Stimulated activated CD8-positive, alpha-beta memory T cell treated with anti-CD3 and anti-CD28 coated beads, Interleukin-7, amount 100 ng/mL, for 24 hours (primary cell): ENCODE data around the gene FLII.

ENCODE experiments used
- DNase-seq: peaks from one replicate; pipeline ENCODE4 v3.0.0-alpha.2; 2020; ENCODE audit warnings: low read depth

The FLII gene

DNA sequence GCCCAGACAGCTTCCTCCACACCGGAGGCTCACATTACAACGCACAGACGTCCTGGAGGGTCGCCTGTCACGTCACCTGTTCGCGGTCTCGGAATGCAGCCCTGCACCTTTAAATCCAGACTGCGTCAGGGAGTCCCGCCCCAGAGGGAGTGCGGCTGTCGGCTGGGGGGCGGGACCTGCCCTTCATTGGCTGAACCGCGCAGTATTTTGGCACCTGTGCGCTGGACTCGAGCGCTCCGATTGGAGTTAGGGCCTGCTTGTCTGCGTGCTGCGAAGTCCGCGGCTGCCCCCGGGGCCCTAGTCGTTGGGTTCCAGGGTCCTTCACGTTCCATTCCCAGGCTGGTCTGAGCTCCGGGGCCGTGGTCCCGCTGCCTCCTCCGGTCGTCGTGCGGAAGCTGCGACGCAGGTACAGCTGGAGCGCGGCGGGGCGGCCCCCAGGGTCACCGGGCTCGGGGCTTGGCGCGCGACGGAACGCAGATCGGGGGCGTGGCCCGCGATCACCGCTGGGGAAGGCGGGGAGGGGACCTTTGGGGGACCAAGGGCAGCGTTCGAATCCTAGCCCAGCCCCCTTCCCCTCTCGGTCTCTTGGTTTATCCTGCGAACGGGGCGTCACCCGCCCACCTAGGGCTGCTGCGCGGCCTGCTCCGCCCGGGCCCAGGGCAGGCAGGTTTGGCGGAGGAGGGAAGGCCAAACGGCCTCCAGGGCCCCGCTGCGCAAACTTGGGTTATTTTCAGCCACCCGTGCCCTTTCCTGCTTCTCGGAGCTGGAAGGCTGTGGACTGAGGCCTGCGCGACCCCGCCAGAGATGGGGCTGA, 2.0 kb upstream of the FLII start, which contains the start of gene MIEF2:
Gene MIEF2, plus strand, starts transcription at position 331 of the 814 bp plus-strand sequence. CDS start 2,059 bp downstream, outside the sequence.
- peak; percentile 84 for DNase-seq

DNA sequence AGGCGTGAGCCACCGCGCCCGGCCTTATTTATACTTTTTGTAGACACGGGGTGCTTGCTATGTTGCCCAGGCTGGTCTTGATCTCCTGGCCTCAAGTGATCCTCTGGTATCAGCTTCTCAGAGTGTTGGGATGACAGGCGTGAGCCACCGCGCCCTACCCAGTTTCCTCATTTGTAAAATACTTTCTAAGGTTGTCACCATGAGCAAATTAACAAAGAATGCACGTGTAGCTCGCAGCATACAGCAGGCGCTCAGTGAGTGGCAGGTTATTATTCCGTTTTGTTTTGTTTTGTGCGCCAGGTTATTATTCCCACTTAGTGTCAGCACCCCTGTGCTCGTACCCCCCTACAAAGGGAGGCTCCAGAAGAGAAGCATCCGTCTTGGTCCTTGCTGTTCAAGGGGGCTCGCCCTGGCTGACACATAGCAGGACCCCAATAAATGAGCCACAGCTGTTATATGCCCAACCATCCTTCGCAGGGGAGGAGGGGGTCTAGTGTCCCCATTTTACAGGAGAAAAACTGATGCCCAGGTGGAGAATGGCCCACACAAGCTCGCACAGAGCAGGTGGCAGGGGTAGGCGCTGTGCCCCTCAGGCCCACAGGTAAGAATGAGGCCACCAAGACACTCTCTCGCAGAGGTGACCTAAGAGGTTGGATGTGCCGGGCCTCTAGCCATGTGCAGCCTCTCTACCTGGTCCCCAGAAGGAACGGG, 1.2 kb upstream of the FLII start:
- DNase-seq: no peak

DNA sequence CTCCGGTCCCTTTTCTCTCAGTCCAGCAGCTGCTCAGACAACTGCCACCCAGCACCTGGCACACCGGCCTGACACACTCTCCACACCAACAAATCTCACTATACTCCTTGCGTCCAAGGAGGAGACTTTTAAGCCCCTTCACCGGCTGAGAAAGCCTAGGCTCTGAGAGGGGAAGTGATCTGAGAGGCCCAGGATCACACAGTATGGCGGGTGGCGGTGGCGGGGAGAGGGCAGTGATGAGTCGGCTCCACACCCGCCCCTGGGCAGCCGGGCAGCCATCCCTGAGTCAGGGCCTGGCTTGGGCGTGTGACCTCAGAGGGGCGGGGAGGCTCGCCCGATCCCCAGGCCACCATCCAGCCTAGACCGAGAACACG, 569 bp downstream of the FLII start:
- no peak for DNase-seq

DNA sequence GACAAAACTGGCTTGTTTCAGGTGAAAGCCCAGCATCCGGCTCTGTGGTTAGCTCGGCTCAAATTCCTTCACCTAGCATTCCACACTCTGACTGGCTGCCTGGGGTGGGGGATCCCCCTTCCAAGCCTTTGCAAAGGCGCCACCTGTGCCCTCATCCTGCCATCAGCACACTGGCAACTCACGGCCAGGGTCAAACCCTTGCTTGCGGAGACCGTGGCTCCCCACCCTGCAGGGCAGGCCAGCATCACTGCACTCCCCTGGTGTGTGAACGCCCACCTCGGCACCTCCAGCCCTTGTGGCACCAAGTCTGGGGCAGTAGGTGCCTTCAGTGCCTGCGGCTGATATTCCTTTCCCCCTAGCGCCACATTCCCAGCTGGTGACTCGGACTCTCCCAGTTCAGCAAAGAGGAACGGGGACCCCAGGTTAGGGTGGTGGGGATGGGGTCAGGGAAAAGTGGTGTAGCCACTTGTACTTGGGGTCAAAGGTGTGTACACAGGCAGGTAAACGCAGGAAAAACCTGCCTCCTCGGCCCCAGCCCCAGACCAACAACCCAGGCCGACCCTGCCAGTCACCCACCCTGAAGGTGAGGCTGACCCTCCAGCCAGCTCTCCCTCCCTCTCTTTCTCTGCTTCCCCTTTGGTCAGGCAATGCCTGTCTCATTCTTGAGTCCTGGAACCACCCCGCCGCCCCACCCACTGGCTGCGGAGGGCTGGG, 1.1 kb downstream of the FLII start:
- no peak for DNase-seq

DNA sequence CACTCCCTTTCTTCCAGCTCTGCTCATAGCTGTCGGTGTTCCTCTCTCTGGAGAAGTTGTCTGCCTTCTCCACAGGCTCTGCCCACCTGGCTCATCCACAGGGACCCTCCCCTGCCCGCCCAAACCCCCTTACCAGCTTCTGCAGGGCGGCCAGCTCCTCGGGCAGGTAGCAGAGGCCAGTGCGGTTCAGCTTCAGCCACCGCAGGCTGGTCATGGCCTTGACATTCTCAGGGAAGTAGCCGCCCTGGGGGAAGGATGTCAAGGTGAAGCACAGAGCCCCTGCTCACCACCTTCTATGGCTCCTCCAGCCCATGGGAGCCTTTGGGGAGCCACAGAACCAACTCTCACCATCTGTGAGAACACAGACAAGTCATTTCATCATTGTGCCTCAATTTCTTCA, 1.8 kb downstream of the FLII start:
- DNase-seq: no peak

DNA sequence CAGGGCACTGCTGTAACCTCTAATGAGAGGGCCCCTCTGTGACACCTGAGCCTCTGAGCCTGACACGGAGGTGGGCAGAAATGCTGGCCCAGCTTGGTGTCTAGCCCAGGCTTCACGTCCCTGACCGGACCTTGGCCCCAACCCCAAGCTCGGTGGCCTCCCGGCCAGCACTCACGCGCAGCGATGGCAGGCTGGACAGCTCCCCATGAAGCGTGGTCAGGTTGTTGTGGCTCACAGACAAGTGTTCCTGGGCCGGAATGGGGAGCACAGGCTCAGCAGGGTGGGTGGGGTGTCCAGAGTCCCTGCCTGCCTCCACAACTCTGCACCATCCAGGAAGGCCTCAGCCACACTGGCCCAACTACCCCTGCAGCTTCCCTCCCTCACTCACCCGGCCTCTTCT, 2.2 kb downstream of the FLII start:
- DNase-seq: no peak

DNA sequence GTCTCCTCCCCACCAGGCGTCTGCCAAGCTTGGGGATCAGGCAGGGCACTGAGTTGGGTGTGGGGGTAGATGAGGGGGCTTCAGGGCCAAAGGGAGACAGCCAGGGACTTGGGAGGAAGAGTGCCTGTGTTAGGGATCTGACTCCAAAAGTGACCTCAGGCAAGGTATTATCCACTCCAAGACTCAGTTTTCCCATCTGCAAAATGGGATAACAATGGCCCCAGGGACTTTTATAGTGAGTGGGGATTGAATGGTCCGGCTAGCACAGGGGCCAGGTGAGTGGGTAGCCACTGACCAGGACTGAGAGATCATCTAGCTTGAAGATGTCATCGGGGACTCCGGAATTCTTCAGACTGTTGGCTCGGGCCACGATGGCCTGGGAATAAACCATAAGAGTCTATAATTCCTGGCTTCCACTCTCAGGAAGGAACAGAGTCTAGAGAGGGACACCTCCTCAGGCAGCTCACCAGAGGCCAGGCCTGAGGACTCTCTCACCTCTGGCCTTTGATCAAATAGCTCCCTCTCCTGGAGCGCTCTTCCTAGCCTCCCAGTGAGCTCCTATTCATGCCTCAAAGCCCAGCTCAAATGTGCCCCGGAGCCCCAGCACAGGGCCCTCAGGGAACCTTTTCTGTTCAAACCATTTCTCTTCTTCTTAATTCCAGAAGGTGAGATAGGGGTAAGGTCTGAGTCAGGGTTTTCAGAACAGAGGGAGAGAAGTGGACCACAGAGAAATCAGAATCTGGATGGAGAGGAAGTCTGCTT, 3.5 kb downstream of the FLII start:
- no peak for DNase-seq

DNA sequence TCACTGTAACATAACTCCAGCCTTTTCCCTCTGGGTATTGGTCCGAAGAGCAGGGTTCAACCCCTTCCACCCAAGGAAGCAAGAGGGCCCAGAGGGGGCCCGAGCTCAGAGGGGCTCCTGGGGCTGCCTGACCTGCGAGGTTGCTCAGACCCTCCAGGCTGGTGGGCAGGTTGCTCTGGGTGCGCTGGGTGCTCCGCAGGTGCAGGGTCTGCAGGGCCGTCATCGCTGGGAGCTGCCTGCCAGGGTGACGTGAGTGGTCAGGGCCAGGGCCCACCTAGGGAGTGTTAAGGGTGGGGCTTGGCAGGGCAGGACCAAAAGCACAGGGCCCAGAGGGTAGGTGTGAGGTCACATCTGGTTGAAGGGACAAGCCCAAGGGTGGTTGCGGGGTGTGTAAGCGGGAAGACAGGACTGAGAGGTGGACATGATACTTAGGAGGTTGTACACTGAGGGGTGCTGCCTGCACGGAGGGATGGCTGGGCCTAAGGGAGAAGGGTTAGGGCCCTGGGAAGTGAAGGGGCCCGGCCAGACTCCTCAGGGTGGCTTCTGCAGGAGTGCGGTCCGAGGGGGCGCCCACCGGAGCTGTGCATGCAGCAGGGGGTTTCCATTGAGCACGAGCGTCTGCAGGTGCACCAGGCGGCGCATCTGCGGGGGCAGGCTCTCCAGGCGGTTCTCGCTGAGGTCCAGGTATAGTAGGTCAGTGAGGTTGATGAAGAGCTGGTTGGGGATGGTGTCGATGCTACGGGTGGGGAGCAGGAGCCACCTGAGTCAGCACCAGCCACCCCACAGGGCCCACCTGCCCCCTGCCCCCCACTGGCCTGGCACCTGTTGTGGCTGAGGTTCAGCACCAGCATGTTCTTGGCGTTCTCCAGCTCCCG, 4.4 kb downstream of the FLII start:
- DNase-seq: no peak

DNA sequence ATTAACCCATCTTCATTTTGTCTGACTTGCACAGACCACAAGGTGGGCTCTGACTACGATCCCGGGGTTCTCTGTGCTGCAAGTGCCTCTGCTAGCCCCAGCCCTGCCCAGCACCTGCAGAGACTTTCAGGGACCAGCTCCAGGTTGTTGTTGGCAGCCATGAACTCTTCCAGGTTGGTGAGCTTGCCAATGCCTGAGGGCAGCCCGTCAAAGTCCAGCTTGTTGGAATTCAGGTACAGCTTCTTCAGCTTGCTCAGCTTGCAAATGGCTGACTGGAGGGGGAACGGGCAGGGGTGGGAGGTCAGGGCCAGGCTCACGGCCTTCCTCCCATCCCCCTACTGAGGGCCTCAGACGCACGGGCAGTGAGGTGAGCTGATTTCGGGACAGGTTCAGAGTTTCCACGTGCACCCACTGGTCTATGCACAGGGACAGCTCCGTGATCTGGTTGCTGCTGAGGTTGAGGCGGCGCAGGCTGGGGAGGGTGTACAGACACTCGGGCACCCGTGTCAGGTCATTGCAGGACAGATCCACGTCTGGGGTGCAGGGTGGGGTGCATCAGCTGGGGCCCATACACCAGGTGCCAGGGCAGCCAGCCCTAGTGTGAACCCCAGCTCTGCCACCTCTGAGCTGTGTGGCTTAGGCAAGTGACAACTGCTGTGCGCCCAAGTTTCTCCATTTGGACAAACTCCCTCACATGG, 5.2 kb downstream of the FLII start:
- DNase-seq: no peak

DNA sequence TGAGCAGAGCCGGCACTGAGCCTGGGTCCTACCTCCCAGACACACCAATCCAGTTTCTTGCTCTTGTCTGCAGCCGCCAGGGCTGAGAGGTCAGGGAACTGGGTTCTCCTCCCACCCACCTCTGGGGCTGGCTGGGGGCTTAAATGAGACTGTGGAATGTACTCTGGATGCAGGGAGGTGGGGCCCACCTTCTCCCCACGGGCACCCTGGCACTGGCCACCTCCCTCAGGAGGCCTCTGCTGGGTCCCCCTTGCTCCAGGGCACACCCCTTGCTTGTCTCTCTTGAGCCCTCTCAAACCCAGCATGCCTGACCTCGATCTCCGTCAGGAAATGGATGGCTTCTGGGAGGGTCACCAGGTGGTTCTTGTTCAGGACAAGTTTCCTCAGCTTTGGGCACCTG, 6.4 kb downstream of the FLII start:
- DNase-seq: no peak

DNA sequence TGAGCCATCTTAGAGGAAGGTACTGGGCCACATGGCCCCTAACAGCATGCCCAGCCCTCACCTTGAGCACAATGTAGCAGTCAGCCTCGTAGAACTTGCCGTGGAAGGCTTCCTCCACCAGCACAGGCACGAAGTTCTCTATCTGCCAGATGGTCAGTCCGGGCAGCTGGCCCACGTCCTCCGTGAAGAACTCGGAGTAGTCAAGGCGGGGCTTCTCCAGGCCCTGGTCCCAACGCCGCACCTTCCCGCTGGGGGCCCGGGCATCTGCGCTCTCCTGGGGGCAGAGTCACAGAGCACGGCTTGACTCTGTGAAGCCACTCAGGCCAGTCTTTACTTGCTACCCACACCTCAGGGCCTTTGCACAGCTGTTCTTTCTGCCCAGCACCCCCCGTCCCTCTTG, 7.3 kb downstream of the FLII start:
- DNase-seq: no peak

DNA sequence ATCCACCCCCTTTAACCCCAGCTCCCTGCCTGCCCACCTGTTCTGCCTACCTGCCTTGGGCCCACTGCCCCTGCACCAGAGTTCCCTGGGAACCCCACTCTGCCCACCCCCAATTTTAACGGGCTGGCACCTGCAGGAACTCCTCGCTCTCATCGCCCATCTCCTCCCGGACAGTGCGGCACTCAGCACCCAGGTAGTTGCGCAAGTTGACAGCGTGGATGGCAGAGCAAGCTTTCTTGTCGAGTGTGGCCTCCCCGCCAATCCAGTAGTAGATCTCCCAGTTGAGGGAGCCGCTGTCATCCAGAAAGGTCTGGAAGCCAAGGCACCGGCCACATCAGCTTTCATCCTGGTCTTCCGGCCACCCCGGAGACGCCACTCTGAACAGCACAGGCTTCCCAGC, 7.8 kb downstream of the FLII start:
- DNase-seq: no peak

DNA sequence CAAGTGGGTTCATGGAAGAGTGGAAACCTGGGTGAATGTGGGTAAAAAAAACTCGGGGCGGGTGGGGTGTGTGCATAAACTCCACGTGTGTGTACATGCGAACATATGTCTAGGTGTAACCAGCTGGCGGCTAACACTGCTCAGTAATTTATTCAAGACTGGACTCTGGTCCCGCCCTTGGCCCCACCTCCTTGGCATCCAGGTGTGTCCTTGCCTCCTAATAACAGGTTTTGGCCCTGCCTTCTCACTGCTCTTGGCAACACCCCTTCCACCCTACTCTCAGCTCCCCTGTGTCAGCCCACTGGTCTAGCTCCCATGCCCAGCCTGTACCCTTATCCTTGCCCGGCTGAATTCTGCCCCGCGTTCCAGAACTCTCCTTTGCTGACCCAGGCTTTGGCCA, 8.3 kb downstream of the FLII start:
- DNase-seq: no peak

DNA sequence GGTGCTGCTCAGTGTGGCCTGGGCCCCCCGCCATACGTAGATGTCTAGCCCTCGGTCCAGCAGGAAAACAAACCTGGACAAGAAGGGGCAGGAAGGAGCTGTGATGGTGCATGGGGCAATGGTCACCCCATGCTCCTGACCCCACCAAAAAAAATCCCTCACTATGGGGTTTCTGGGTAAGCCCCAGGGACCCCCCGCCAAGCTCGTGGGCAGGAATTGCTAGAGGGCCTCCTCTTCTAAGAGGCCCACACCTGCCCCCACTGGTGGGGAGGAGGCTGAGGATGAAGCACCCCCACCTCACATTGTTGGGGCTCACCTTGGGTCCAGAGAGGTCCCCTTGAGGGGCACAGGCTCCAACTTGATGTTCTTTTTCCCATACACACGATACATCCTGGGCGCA, 9.7 kb downstream of the FLII start:
- no peak for DNase-seq

DNA sequence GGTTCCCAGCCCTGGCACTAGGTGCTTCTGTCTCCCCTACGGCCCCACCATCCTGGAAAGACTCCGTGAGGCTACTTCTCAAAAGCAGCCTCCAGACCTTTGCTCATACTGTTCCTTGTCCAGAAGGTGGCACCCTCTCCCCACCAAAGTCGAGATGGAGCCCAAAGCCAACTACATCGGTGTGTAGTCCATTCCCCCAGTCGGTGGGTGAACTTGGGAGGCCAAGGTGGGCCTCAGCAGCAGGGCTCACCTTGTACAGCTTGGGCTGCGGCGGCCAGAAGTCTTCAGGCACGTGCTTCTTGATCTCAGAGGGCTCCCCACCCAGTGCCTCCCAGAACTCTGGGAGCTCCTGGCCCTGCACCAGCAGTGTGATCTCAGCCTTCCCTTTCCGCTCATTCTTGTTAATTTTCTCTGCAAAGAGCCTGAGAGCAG, 10.2 kb downstream of the FLII start:
- DNase-seq: no peak

DNA sequence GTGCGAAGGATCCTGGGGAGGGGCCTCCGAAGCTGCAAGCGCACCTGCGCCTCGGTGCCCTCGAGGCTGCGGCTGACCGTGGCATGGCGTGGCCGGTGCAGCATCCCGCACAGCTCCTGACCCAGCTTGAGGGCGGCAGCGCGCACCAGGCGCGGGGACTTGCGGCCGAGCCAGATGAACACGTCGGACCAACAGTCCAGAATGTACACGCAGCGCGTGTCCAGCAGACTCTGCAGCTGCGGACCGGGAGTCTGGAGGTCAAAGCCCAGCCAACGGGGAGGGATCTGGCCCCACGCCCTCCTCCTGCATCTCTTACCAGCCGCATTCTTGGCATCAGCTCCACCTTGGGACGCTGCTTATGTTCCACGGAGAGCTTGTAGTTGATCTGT, 10.9 kb downstream of the FLII start:
- DNase-seq: no peak

DNA sequence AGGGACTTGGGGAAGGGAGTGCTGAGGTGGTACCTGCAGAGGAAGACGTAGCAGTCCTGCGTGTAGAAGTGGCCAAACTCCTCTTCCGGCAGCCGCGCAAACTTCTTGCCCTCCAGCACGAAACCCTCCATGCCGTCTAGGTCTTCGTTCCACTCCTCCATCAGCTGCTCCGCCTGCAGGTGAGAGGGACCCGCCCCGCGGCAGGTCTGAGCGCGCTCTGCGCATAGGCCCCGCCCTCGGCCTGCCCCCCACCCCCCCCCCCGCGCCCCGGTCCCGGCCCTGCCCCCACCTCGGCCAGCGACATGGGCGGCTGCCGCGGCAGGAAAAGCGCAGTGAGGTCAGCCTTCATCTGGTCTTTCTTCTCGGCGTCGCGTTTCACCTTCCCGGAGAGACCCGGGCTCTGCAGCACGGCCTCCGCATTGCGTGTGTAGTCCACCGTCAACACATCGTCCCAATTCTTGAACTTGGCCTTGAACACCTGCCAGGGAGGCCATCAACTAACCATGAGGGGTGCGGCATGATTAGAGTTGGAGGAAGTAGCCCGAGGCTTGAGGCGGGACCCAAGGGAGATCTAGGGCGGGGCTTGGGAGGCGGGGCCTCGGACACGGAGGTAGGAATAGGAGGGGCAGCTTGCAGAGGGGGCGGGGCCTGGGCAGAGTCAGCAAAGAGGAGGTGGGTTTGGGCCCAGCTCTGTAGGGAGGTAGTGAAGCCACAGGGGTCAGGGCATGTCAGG, 11.5 kb downstream of the FLII start:
- DNase-seq: no peak

DNA sequence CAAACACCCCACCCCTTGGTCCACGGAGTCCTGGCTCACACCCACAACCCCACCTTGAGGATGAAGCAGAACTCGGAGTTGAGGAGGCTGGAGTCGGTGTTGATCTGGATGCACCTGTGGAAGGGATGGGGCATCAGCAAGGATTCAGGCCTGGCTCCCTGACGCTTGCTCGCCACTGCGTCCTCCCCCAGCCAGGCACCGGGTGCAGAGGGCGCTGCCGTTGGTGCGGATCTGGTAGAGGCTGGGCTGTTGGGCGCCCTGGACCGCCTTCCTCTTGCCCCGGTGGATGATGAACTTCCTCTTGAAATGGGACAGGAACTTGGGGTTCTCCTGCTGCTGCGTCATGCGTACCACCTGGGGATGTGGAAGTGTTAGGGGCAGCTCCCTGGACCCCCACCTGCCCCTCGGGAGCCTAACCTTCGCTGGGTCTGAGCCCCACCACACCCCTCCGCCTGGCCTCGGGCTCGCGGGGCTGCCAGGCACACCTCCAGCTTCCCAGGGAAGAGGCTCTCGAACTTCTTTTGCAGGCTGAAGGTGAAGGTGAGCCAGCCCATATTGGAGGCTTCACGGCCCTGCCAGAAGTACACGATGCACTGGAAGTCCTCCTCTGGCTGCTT, 12.3 kb downstream of the FLII start:
- no peak for DNase-seq

DNA sequence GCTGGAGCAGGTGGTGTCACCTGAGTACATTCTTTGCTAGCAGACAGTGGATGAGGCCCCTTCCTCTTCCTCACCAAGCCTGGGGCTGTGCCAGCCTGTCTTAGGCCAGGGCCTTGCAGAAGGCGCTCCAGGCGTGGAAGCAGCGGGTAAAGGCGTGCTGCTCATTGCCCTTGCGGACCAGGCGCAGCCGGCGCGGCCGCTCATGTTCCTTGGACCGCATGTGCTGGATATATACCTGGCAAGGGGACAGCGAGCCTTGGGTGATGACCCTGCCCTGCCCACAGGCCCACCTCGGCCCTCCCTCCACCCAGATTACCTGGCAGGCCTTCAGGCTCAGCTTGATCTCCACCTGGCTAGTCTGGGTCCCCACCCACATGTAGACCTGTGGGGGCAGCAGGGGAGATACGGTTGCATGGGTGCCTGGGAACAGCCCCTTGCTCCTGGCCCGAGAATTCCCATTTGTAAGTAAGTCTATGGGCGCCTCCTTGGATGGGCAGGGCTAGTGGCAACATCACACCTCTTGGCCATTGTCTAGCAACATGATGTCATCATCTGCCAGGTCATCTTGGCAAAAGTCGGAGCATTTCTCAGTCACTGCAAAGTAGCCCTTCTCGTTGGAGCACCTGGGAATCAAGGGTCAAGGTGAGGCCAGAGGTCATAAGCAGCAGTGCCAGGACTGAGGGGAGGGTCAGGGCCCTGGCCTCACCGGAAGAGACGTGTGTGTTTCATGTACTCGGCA, 13.3 kb downstream of the FLII start:
- DNase-seq: no peak
